Upper lobe of left lung (tissue), 4 donors: ENCODE results near the gene PRKN.

Experiments used
- CTCF ChIP-seq, 6 experiments: fragments of 450-650 bp in 4 of 6; fragments of 200-600 bp in 2 of 6; sonication (generic) in 2 of 6; IDR thresholded peaks; one replicate each; pipeline ENCODE4 v1.5.1; 2016 to 2019; ENCODE audit warnings: antibody characterized with exemption in 6 of 6
- POLR2A ChIP-seq, 4 donors: fragments of 450-650 bp; IDR thresholded peaks; one replicate each; pipeline ENCODE4 v1.5.1; 2016 to 2017; ENCODE audit warnings: antibody characterized with exemption in 4 of 4, mild to moderate bottlenecking in 2 of 4
- POLR2AphosphoS5 ChIP-seq, 2 donors: sonication (generic); formaldehyde crosslinking; IDR thresholded peaks; one replicate each; pipeline ENCODE4 v1.5.1; 2017; ENCODE audit warnings: antibody characterized with exemption in 2 of 2

- TF ChIP-seq POLR2A (IDR thresholded peaks at IDR 0.05), result no peak
- no peak for TF ChIP-seq CTCF (IDR thresholded peaks at IDR 0.05)
- no peak for TF ChIP-seq POLR2AphosphoS5 (IDR thresholded peaks at IDR 0.05)
Observed at GRCh38 chr6:162387718-162388382, 339.7 kb downstream of the PRKN start.
